ENCODE data around the gene MUC7. TPM values are rescaled to one million over a fixed set of nuclear protein-coding genes. Genes with fewer than 3 reads are reported as not detected.

Gene MUC7
- polyA plus RNA-seq, 3 donors from 2014 or later, result not detected

DNA sequence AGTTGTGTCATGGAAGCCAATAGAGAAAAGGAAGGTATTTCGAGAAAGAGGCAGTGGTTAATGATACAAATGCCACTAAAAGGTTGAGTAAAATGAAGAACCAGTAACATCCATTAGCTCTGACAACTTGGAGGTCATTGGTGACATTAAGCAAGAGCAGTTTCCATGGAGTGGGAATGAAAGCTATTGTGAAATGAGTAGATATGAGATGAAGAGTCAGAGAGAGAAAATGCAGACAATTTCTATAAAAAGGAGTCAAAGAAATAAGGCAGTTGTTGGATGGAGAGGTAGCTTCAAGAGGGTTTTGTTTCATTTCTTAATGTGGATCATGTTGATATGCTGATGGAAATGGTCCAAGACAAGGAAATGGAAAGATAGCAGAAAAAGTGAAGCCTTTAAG, 36.8 kb downstream of the MUC7 start:
- peaks cover 0 to 5% (median 2%) of the 10 kb centered on the region in 3 donors for H3K27me3 Mint-ChIP-seq (ENCODE audit: low read depth in 3 of 3)
- no peak overlapping the region for H3K4me3 Mint-ChIP-seq
- H3K9me3 Mint-ChIP-seq, result no peaks in the 10 kb centered on the region
- H3K27ac Mint-ChIP-seq, result no peak overlapping the region
- no peaks in the 10 kb centered on the region for H3K4me1 Mint-ChIP-seq
- H3K36me3 Mint-ChIP-seq, result no peaks in the 10 kb centered on the region
- DNase-seq, result no peak

DNA sequence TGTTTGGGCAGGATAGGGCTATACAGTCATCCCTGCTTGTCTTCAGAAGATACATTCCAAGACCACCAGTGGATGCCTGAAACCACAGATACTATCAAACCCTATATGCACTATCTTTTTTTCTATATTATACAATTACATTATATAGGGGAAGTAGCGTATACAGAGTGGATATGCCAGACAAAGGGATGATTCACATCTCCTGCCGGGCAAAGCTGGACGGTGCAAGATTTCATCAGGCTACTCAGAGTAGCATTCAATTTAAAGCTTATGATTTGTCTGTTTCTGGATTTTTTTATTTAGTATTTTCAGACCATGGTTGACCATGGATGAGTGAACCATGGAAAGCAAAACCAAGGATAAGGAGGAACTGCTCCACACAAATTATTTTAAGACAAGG, 39.4 kb downstream of the MUC7 start:
- H3K4me3 Mint-ChIP-seq, result no peak overlapping the region
- no peak overlapping the region for H3K27ac Mint-ChIP-seq
- peaks cover 0 to 1% (median 0%) of the 10 kb centered on the region in 6 donors for H3K9me3 Mint-ChIP-seq
- peaks cover 0 to 4% (median 2%) of the 10 kb centered on the region in 3 donors for H3K27me3 Mint-ChIP-seq (ENCODE audit: low read depth in 3 of 3)
- H3K4me1 Mint-ChIP-seq, result no peaks in the 10 kb centered on the region
- no peak for DNase-seq
- H3K36me3 Mint-ChIP-seq, result no peaks in the 10 kb centered on the region

DNA sequence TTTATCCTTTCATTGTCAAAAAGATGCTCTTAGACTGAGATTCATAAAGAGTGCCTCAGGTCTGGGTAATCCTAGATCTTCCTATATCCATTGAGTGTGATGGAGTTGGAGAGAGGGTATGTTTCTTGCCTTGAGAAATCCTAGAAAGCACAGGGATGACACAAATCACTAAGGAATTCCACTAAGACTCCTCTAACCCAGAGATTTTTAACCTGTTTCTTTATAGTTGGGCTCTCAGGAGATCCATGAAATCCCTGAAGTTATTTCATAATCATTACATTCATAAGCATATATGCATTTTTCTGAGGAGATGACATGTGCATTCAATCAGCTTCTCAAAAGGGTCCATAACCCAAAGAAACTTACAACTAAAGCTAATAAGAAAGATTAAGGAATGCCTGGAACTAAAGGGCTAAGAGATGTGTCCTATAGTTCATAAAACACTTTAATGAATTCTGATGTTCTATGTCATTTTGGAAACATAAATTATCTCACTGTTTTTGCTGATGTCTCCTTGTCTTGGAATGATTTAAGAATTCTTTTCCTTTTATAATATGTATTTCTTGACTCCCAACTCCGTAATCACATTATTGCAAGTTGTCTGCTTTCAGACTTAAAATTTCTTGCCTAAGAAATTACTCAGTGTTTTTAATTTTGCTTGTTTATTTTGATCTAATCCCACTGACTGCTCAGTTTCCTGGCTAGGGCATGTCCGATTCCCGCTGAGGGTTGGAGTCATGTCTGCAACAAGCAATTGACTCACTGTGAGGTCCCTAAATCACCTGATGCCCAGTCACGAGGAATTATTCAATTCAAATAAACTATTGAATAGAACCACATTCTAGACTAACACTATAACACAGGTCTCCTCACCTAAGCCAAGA, 43.6 kb downstream of the MUC7 start:
- no peaks in the 10 kb centered on the region for H3K4me1 Mint-ChIP-seq
- no peak overlapping the region for H3K4me3 Mint-ChIP-seq
- no peak overlapping the region for H3K27ac Mint-ChIP-seq

GRCh38 chr4:70518269-70518668, 46.3 kb downstream of the MUC7 start, which contains the start of gene AMTN:
Gene AMTN (plus strand): TSS chr4:70518569. CDS start chr4:70518778, 209 bp downstream.
- Mint-ChIP-seq H3K4me1 (no peaks in the 10 kb centered on the region), H3K36me3 (no peaks in the 10 kb centered on the region), H3K27me3 (ENCODE audit: low read depth in 3 of 3) (peaks cover 0 to 6% (median 2%) of the 10 kb centered on the region in 3 donors), H3K4me3 (no peak within 1 kb of the TSS), H3K9me3 (peaks cover 0 to 3% (median 0%) of the 10 kb centered on the region in 6 donors), H3K27ac (no peak within 1 kb of the TSS)
- DNase-seq, result no peak

More for the DNA sequence above, 43.6 kb downstream of the MUC7 start:
- no peak for DNase-seq
- H3K27me3 Mint-ChIP-seq (ENCODE audit: low read depth in 3 of 3), result peaks cover 0 to 3% (median 2%) of the 10 kb centered on the region in 3 donors
- H3K9me3 Mint-ChIP-seq, result peaks cover 0 to 3% (median 0%) of the 10 kb centered on the region in 6 donors
- H3K36me3 Mint-ChIP-seq, result no peaks in the 10 kb centered on the region

DNA sequence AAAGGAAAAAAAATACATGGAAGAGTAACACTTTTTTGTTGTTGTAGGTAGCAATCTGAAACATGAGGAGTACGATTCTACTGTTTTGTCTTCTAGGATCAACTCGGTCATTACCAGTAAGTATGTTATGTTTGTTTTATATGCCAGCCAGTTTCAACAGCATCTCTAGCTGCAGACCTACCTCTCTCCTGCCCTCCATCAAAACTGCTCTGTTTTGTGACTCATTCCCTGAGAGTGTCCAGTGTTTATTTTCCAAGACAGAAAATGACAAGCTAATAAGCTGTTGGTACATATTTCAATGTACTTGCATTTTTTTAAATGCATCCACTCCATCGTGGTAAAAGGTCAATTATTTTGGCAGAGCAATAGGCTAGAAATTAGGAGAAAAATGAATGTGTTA, 46.7 kb downstream of the MUC7 start:
- peaks cover 0 to 7% (median 2%) of the 10 kb centered on the region in 3 donors for H3K27me3 Mint-ChIP-seq (ENCODE audit: low read depth in 3 of 3)
- peaks cover 0 to 3% (median 0%) of the 10 kb centered on the region in 6 donors for H3K9me3 Mint-ChIP-seq
- no peaks in the 10 kb centered on the region for H3K4me1 Mint-ChIP-seq
- no peaks in the 10 kb centered on the region for H3K36me3 Mint-ChIP-seq
- no peak overlapping the region for H3K27ac Mint-ChIP-seq
- DNase-seq, result no peak
- H3K4me3 Mint-ChIP-seq, result no peak overlapping the region

DNA sequence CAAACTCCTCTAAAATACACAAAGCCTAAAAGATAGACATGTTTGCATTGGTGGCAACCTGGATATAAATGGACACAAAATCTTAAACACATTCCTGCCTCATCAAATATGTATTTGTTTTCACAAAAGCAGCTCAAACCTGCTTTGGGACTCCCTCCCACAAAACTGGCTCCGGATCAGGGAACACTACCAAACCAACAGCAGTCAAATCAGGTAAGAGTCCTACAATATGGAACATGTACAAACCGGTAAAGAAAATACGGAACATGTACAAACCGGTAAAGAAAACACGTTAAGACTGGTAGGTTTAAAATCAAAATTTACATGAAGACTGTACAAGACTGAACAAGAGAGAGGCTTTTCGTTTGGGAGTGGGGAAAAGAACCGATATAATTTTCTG, 50.6 kb downstream of the MUC7 start:
- H3K4me3 Mint-ChIP-seq, result no peak overlapping the region
- H3K27ac Mint-ChIP-seq, result no peak overlapping the region
- H3K4me1 Mint-ChIP-seq, result no peaks in the 10 kb centered on the region
- no peaks in the 10 kb centered on the region for H3K9me3 Mint-ChIP-seq
- DNase-seq, result no peak
- H3K36me3 Mint-ChIP-seq, result no peaks in the 10 kb centered on the region
- H3K27me3 Mint-ChIP-seq (ENCODE audit: low read depth in 3 of 3), result peaks cover 0 to 5% (median 2%) of the 10 kb centered on the region in 3 donors

- Mint-ChIP-seq H3K4me3 (no peak overlapping the region), H3K27me3 (ENCODE audit: low read depth in 3 of 3) (peaks cover 0 to 2% (median 2%) of the 10 kb centered on the region in 3 donors), H3K27ac (no peak overlapping the region), H3K36me3 (no peaks in the 10 kb centered on the region), H3K4me1 (no peaks in the 10 kb centered on the region), H3K9me3 (no peaks in the 10 kb centered on the region)
- no peak for DNase-seq
Measured at GRCh38 chr4:70530997-70531396, 59.0 kb downstream of the MUC7 start.

DNA sequence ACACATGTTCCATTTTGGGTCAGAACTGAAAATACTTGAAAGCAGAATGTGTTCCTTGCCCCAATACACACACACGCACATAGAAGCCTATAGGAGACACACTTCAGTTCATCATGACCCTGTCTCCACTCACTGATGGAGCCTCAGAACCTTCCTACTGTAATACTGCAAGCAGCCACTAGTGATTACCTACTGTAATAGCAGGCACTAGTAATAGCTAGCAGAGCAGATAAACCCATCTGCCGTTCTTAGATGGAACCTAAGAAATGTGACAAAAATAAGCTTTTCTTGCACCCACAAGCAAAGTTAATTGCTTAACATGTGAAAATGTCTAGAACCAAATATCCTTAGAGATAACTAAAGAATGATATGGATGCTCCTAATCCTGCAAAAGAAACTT, 60.0 kb downstream of the MUC7 start:
- Mint-ChIP-seq H3K4me3 (no peak overlapping the region), H3K4me1 (no peaks in the 10 kb centered on the region), H3K27me3 (ENCODE audit: low read depth in 3 of 3) (peaks cover 0 to 2% (median 0%) of the 10 kb centered on the region in 3 donors), H3K36me3 (no peaks in the 10 kb centered on the region), H3K27ac (no peak overlapping the region), H3K9me3 (no peaks in the 10 kb centered on the region)
- DNase-seq, result no peak

Other genes starting within 250 kb of the MUC7 start
- not detected for gene FDCSP, start 246.1 kb upstream of the MUC7 start, polyA plus RNA-seq
- not detected for gene CSN3, start 229.6 kb upstream of the MUC7 start, polyA plus RNA-seq
- gene CABS1, start 137.2 kb upstream of the MUC7 start, polyA plus RNA-seq, result not detected
- not detected for gene SMR3A, start 111.4 kb upstream of the MUC7 start, polyA plus RNA-seq
- gene SMR3B, start 89.1 kb upstream of the MUC7 start, polyA plus RNA-seq, result not detected
- gene OPRPN, start 74.3 kb upstream of the MUC7 start, polyA plus RNA-seq, result not detected
- not detected for gene AMTN, start 46.4 kb downstream of the MUC7 start, polyA plus RNA-seq
- gene AMBN, start 120.1 kb downstream of the MUC7 start, polyA plus RNA-seq, result not detected
- gene ENAM, start 156.5 kb downstream of the MUC7 start, polyA plus RNA-seq, result not detected
- gene JCHAIN, start 194.3 kb downstream of the MUC7 start, polyA plus RNA-seq, result 1 to 10 TPM in 2 of 3 donors, under 1 TPM in 1; 0.76 to 3.3 (median 2.6) TPM
- gene UTP3, start 216.3 kb downstream of the MUC7 start, polyA plus RNA-seq, result 10 to 100 TPM in 1 of 3 donors, 1 to 10 TPM in 2; 6.2 to 17.6 (median 6.4) TPM
- 10 to 100 TPM in 1 of 3 donors, 1 to 10 TPM in 2; 5.1 to 14.5 (median 8.6) TPM for gene RUFY3, start 249.8 kb downstream of the MUC7 start, polyA plus RNA-seq

Data from immature natural killer cell (primary cell).